NCI-H1930 (cell line): ENCODE results near the gene EID2B.

Source experiments
- DNase-seq, 2 experiments: peaks; one replicate each; lab custom pipeline; 2025; lab: John Stamatoyannopoulos, UW

Gene EID2B

GRCh38 chr19:39532233-39533002 is at the start of gene EID2B:
Gene EID2B, minus strand, starts transcription at chr19:39532852. Its CDS starts 50 bp downstream, at chr19:39532802.
- peak; percentile 96 to 99 for DNase-seq

- no peak for DNase-seq
These were observed 49.8 kb upstream of the EID2B start for GRCh38 chr19:39582442-39582841.

GRCh38 chr19:39568604-39569003 is 36.0 kb upstream of the EID2B start:
- no peak for DNase-seq

GRCh38 chr19:39566064-39566463 is 33.4 kb upstream of the EID2B start:
- DNase-seq = no peak

GRCh38 chr19:39563408-39563807 is 30.8 kb upstream of the EID2B start:
- no peak for DNase-seq

GRCh38 chr19:39558624-39559117 is 26.0 kb upstream of the EID2B start:
- DNase-seq = no peak

GRCh38 chr19:39557811-39558623 is 25.4 kb upstream of the EID2B start:
- DNase-seq = peak; percentile 32 to 76

- DNase-seq = no peak
These were observed 23.2 kb upstream of the EID2B start for GRCh38 chr19:39555883-39556282.

GRCh38 chr19:39554701-39555311 is 22.2 kb upstream of the EID2B start:
- no peak for DNase-seq

- no peak for DNase-seq
These were observed 20.5 kb upstream of the EID2B start for GRCh38 chr19:39553082-39553652.

GRCh38 chr19:39550197-39550596 is 17.5 kb upstream of the EID2B start:
- DNase-seq = no peak

- no peak for DNase-seq
These were observed 13.9 kb upstream of the EID2B start for GRCh38 chr19:39546599-39546998.

- DNase-seq = no peak
These were observed 12.3 kb upstream of the EID2B start for GRCh38 chr19:39544911-39545310.

- no peak for DNase-seq
These were observed 11.7 kb upstream of the EID2B start for GRCh38 chr19:39544226-39544903.

- DNase-seq = no peak
These were observed 10.8 kb upstream of the EID2B start for GRCh38 chr19:39543477-39543857.

- no peak for DNase-seq
These were observed 9.6 kb upstream of the EID2B start for GRCh38 chr19:39542206-39542605.

GRCh38 chr19:39540333-39540673 is 7.7 kb upstream of the EID2B start:
- no peak for DNase-seq

GRCh38 chr19:39539518-39540332 is 7.1 kb upstream of the EID2B start, which contains the start of gene EID2:
Gene EID2, minus strand, starts transcription at chr19:39540161. Its CDS starts 82 bp downstream, at chr19:39540079.
- DNase-seq = peak; percentile 94 to 97

- no peak for DNase-seq
These were observed 6.5 kb upstream of the EID2B start for GRCh38 chr19:39539165-39539517.

GRCh38 chr19:39533791-39534190 is 1.1 kb upstream of the EID2B start:
- DNase-seq = no peak

GRCh38 chr19:39533003-39533512 is 406 bp upstream of the EID2B start:
- no peak for DNase-seq
